ENCODE data around the gene NDUFC2. TPM values are rescaled to one million over a fixed set of nuclear protein-coding genes. Genes with fewer than 3 reads are reported as not detected.

Gene NDUFC2
- total RNA-seq, 1 experiment from 2014 or later, result 425 TPM

- H3K4me3 ChIP-seq (ENCODE audit: low read depth, low read length, poor library complexity, severe bottlenecking), result no peak overlapping the region
- DNase-seq (ENCODE audit: low spot score), result no peak
- H3K27me3 ChIP-seq (replicated peaks; ENCODE audit: insufficient read depth, low read depth, low read length, poor library complexity), result no peaks in the 10 kb centered on the region
- no TSS peak for BruUV-seq (replicated peaks)
- ChIA-PET POLR2A (ENCODE audit: low non-redundant PET) (interaction anchor here (0.8 kb wide), 1 partner anchor 28 kb away, joined by 3 read pairs; the partner anchor contains the start of gene ALG8), CTCF (no interaction called here)
- no peak overlapping the region for H3K27ac ChIP-seq (ENCODE audit: low read depth, low read length, poor library complexity, severe bottlenecking)
- intact Hi-C loops (cut with micrococcal nuclease; ENCODE audit: unreplicated experiment), result no loop called here
- H3K36me3 ChIP-seq (ENCODE audit: insufficient read depth, low read length, poor library complexity, severe bottlenecking), result peaks cover 42% of the 10 kb centered on the region
- TF ChIP-seq CTCF (conservative IDR thresholded peaks at IDR 0.05; ENCODE audit: low read depth, low read length) (no peak), EZH2 (IDR thresholded peaks at IDR 0.05; ENCODE audit: borderline replicate concordance, low read depth, low read length, poor library complexity, severe bottlenecking) (no peak)
- H3K9me3 ChIP-seq (ENCODE audit: low read depth, low read length, poor library complexity, severe bottlenecking), result no peaks in the 10 kb centered on the region
- peaks cover 5% of the 10 kb centered on the region for H3K4me1 ChIP-seq (ENCODE audit: insufficient read depth, low read length, poor library complexity, severe bottlenecking)
Observed at GRCh38 chr11:78111298-78111697, 31.6 kb upstream of the NDUFC2 start.

- H3K36me3 ChIP-seq (ENCODE audit: insufficient read depth, low read length, poor library complexity, severe bottlenecking), result peaks cover 42% of the 10 kb centered on the region
- peaks cover 5% of the 10 kb centered on the region for H3K4me1 ChIP-seq (ENCODE audit: insufficient read depth, low read length, poor library complexity, severe bottlenecking)
- intact Hi-C loops (cut with micrococcal nuclease; ENCODE audit: unreplicated experiment), result no loop called here
- TF ChIP-seq EZH2 (IDR thresholded peaks at IDR 0.05; ENCODE audit: borderline replicate concordance, low read depth, low read length, poor library complexity, severe bottlenecking) (no peak), CTCF (conservative IDR thresholded peaks at IDR 0.05; ENCODE audit: low read depth, low read length) (no peak)
- no peak overlapping the region for H3K27ac ChIP-seq (ENCODE audit: low read depth, low read length, poor library complexity, severe bottlenecking)
- no peaks in the 10 kb centered on the region for H3K9me3 ChIP-seq (ENCODE audit: low read depth, low read length, poor library complexity, severe bottlenecking)
- H3K4me3 ChIP-seq (ENCODE audit: low read depth, low read length, poor library complexity, severe bottlenecking), result no peak overlapping the region
- BruUV-seq (replicated peaks), result no TSS peak
- H3K27me3 ChIP-seq (replicated peaks; ENCODE audit: insufficient read depth, low read depth, low read length, poor library complexity), result no peaks in the 10 kb centered on the region
- POLR2A ChIA-PET (ENCODE audit: low non-redundant PET), result interaction anchor here (0.8 kb wide), 1 partner anchor 29 kb away, joined by 3 read pairs; the partner anchor contains the start of gene ALG8
- no peak for DNase-seq (ENCODE audit: low spot score)
- CTCF ChIA-PET, result no interaction called here
Observed at GRCh38 chr11:78110830-78111229, 31.2 kb upstream of the NDUFC2 start.

- peaks cover 42% of the 10 kb centered on the region for H3K36me3 ChIP-seq (ENCODE audit: insufficient read depth, low read length, poor library complexity, severe bottlenecking)
Observed at GRCh38 chr11:78110351-78110750, 30.7 kb upstream of the NDUFC2 start.

More at GRCh38 chr11:78110351-78110750, 30.7 kb upstream of the NDUFC2 start:
- no peak for TF ChIP-seq EZH2 (IDR thresholded peaks at IDR 0.05; ENCODE audit: borderline replicate concordance, low read depth, low read length, poor library complexity, severe bottlenecking)
- no peak for TF ChIP-seq CTCF (conservative IDR thresholded peaks at IDR 0.05; ENCODE audit: low read depth, low read length)
- ChIA-PET CTCF (no interaction called here), POLR2A (ENCODE audit: low non-redundant PET) (no interaction called here)
- no peak for DNase-seq (ENCODE audit: low spot score)
- H3K27ac ChIP-seq (ENCODE audit: low read depth, low read length, poor library complexity, severe bottlenecking), result no peak overlapping the region
- H3K4me3 ChIP-seq (ENCODE audit: low read depth, low read length, poor library complexity, severe bottlenecking), result no peak overlapping the region
- peaks cover 5% of the 10 kb centered on the region for H3K4me1 ChIP-seq (ENCODE audit: insufficient read depth, low read length, poor library complexity, severe bottlenecking)
- H3K9me3 ChIP-seq (ENCODE audit: low read depth, low read length, poor library complexity, severe bottlenecking), result no peaks in the 10 kb centered on the region
- H3K27me3 ChIP-seq (replicated peaks; ENCODE audit: insufficient read depth, low read depth, low read length, poor library complexity), result no peaks in the 10 kb centered on the region
- no TSS peak for BruUV-seq (replicated peaks)
- intact Hi-C loops (cut with micrococcal nuclease; ENCODE audit: unreplicated experiment), result no loop called here

Data from A673 (cell line).